Measurements from ENCODE around the gene ANKRD11. TPM values are rescaled to one million over a fixed set of nuclear protein-coding genes. Genes with fewer than 3 reads are reported as not detected.

The ANKRD11 gene
- total RNA-seq, 1 donor from 2014 or later, result 209 TPM

DNA sequence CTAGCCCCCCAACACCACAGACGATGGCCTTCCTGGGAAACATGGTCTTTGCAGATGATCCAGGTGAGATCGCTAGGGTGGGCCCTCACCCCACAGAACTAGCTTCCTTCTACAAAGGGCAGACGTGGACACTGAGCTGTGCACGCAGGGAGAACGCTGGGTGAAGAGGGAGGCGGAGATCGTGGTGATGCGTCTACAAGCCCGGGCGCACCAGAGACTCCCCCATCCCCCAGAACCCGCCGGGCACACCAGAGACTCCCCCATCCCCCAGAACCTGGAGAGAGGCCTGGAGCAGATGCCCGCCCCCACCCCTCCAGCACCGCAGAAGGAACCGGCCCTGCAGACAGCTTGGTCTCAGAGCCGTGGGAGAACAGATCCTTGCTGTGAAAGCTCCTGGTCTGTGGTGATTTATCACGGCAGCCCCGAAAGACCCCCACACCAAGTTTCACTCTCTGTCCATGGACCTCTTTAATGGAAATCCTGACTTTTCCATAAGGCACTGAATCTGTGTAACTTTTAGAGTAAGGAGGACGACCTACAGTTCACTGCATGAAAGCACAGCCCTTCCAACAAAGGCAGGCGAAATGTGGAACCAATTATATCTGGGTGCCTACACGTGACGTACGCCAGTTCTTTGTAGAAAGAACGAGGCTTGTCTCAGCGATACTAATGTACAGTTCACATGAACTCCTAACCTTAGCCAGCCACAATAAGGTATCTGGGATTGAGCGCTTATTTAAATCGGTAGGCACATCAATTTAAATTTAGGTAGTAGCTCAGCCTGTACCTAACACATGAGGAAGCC, 88.5 kb downstream of the ANKRD11 start:
- Mint-ChIP-seq H3K4me3 (ENCODE audit: unreplicated experiment) (no peak overlapping the region), H3K4me1 (ENCODE audit: unreplicated experiment) (peaks cover 61% of the 10 kb centered on the region), H3K27me3 (ENCODE audit: unreplicated experiment) (no peaks in the 10 kb centered on the region), H3K9me3 (ENCODE audit: unreplicated experiment) (no peaks in the 10 kb centered on the region), H3K27ac (ENCODE audit: unreplicated experiment) (peak overlapping the region; percentile 54), H3K36me3 (ENCODE audit: unreplicated experiment) (peaks cover 2% of the 10 kb centered on the region)
- DNase-seq (ENCODE audit: extremely low spot score, unreplicated experiment), result no peak
- TF ChIP-seq, protein P1, sequence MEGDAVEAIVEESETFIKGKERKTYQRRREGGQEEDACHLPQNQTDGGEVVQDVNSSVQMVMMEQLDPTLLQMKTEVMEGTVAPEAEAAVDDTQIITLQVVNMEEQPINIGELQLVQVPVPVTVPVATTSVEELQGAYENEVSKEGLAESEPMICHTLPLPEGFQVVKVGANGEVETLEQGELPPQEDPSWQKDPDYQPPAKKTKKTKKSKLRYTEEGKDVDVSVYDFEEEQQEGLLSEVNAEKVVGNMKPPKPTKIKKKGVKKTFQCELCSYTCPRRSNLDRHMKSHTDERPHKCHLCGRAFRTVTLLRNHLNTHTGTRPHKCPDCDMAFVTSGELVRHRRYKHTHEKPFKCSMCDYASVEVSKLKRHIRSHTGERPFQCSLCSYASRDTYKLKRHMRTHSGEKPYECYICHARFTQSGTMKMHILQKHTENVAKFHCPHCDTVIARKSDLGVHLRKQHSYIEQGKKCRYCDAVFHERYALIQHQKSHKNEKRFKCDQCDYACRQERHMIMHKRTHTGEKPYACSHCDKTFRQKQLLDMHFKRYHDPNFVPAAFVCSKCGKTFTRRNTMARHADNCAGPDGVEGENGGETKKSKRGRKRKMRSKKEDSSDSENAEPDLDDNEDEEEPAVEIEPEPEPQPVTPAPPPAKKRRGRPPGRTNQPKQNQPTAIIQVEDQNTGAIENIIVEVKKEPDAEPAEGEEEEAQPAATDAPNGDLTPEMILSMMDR (IDR thresholded peaks at IDR 0.05), result no peak

DNA sequence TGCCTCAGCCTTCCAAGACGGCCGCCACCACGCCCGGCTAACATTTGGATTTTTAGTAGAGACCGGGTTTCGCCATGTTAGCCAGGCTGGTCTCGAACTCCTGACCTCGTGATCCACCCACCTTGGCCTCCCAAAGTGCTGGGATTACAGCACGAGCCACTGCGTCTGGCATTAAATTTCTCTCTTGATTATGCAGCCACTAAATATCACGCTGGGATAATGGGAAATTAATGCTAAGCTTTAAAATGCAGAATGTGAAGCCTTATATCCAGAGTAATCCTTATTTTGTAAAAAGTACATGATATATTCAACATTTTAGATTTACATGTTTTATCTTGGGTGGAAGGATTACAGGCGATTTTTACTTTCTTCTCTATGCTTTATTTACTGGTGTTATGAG, 89.2 kb downstream of the ANKRD11 start:
- H3K4me1 Mint-ChIP-seq (ENCODE audit: unreplicated experiment), result peaks cover 56% of the 10 kb centered on the region

DNA sequence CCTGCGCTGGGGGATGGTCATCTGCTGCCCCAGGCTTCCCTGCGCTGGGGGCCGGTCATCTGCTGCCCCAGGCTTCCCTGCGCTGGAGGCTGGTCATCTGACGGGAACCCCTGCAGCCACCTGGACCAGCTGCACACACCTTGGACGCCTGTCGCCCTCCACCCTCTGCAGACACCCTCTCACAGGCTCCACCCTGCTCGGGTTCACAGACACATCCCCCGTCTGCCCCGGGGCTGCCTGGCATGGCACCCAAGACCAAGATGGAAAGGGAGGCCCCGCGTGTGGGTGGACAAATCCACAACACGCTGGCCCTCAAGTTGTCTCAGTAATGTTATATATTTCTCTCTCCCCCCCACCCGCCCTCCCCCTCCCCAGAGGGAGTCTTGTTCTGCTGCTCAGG, 89.6 kb downstream of the ANKRD11 start:
- H3K36me3 Mint-ChIP-seq (ENCODE audit: unreplicated experiment), result peaks cover 2% of the 10 kb centered on the region
- TF ChIP-seq, protein P1 (IDR thresholded peaks at IDR 0.05), result no peak
- no peaks in the 10 kb centered on the region for H3K9me3 Mint-ChIP-seq (ENCODE audit: unreplicated experiment)
- H3K4me1 Mint-ChIP-seq (ENCODE audit: unreplicated experiment), result peaks cover 54% of the 10 kb centered on the region
- no peaks in the 10 kb centered on the region for H3K27me3 Mint-ChIP-seq (ENCODE audit: unreplicated experiment)
- H3K27ac Mint-ChIP-seq (ENCODE audit: unreplicated experiment), result no peak overlapping the region
- DNase-seq (ENCODE audit: extremely low spot score, unreplicated experiment), result no peak
- no peak overlapping the region for H3K4me3 Mint-ChIP-seq (ENCODE audit: unreplicated experiment)

More for the DNA sequence above, 89.2 kb downstream of the ANKRD11 start:
- peaks cover 2% of the 10 kb centered on the region for H3K36me3 Mint-ChIP-seq (ENCODE audit: unreplicated experiment)
- H3K9me3 Mint-ChIP-seq (ENCODE audit: unreplicated experiment), result no peaks in the 10 kb centered on the region
- DNase-seq (ENCODE audit: extremely low spot score, unreplicated experiment), result no peak
- no peaks in the 10 kb centered on the region for H3K27me3 Mint-ChIP-seq (ENCODE audit: unreplicated experiment)
- peak overlapping the region; percentile 34 for H3K27ac Mint-ChIP-seq (ENCODE audit: unreplicated experiment)
- no peak overlapping the region for H3K4me3 Mint-ChIP-seq (ENCODE audit: unreplicated experiment)
- TF ChIP-seq, protein P1 (IDR thresholded peaks at IDR 0.05), result no peak

DNA sequence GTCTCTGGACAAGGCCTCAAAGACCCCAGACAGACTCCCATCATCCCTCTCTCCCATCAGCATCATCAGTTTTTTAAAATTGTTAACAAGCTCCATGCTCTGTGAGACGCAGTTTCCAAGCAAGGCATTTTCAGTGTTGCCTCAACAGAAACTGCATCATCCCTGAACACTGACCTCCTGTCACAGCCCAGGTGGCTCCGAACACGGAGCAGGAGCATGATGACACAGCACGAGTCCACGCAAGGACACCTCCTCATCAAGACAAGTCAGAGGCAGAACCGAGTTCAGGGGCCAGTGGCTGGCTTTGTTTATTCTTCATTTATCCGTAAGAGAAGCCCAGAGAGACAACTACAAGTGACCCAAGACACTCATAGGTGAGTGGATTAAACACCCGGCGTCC, 91.4 kb downstream of the ANKRD11 start:
- H3K36me3 Mint-ChIP-seq (ENCODE audit: unreplicated experiment), result peaks cover 2% of the 10 kb centered on the region
- H3K27me3 Mint-ChIP-seq (ENCODE audit: unreplicated experiment), result no peaks in the 10 kb centered on the region
- DNase-seq (ENCODE audit: extremely low spot score, unreplicated experiment), result no peak
- TF ChIP-seq, protein P1 (IDR thresholded peaks at IDR 0.05), result no peak
- H3K27ac Mint-ChIP-seq (ENCODE audit: unreplicated experiment), result no peak overlapping the region
- H3K4me1 Mint-ChIP-seq (ENCODE audit: unreplicated experiment), result peaks cover 54% of the 10 kb centered on the region
- no peak overlapping the region for H3K4me3 Mint-ChIP-seq (ENCODE audit: unreplicated experiment)
- no peaks in the 10 kb centered on the region for H3K9me3 Mint-ChIP-seq (ENCODE audit: unreplicated experiment)

DNA sequence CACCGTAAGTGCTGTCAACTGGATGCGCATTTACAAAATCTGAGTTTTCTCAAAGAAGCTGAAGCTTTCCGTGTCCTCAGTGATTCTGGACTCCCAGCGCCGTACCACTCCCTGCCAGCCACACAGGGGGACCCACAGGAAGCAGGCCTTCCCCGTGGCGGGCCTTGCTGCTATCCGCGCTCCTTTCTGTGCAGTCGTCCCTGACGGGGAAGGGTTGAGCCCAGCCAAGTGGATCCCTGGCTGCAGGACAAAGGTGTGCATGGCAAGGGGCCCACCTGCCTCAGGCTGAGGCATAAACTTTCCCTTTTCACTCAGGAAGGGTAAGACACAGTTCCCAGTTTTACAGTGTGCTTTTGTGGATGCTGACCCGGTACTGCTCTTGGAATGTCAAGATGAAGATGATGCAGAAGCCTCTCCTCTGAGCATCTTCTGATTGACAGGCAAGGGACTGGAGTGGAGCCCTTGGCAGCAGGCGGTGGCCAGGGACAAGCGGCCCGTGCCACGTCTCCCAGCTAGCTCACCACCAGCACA, 93.0 kb downstream of the ANKRD11 start:
- peaks cover 2% of the 10 kb centered on the region for H3K36me3 Mint-ChIP-seq (ENCODE audit: unreplicated experiment)
- H3K9me3 Mint-ChIP-seq (ENCODE audit: unreplicated experiment), result no peaks in the 10 kb centered on the region
- no peak overlapping the region for H3K4me3 Mint-ChIP-seq (ENCODE audit: unreplicated experiment)
- peaks cover 55% of the 10 kb centered on the region for H3K4me1 Mint-ChIP-seq (ENCODE audit: unreplicated experiment)
- TF ChIP-seq, protein P1 (IDR thresholded peaks at IDR 0.05), result no peak
- DNase-seq (ENCODE audit: extremely low spot score, unreplicated experiment), result no peak
- H3K27ac Mint-ChIP-seq (ENCODE audit: unreplicated experiment), result no peak overlapping the region
- H3K27me3 Mint-ChIP-seq (ENCODE audit: unreplicated experiment), result no peaks in the 10 kb centered on the region

All from osteocyte (in vitro differentiated cells).